C4-2B (cell line): ENCODE results near the gene PRIMA1.

Experiments used
- ZFX ChIP-seq: fragments of 450-650 bp; IDR thresholded peaks from 2 replicates; pipeline ENCODE4 v1.6.1; 2017
- TF ChIP-seq, protein P1 (sequence below): fragments of 450-650 bp; conservative IDR thresholded peaks from 2 replicates; pipeline ENCODE4 v1.5.1; 2017; ENCODE audit warnings: mild to moderate bottlenecking

DNA sequence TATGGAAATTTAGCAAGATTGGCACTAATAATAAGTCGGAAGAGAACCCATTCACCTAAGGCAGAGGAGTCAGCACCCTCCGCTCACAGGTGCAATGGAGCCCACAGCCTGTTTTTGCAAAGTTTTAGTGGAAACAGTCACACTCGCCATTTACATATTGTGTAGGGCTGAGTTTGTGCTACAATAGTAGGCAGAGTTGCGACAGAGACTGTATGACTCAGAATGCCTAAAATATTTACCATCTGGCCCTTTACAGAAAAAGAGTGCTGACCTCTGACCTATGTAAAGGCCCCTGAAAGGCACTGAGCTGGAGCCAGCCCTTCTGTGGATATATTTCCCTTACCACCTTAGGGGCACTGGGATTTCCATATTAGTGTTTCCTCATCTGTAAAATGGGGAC, 79.0 kb downstream of the PRIMA1 start:
- TF ChIP-seq, protein P1, sequence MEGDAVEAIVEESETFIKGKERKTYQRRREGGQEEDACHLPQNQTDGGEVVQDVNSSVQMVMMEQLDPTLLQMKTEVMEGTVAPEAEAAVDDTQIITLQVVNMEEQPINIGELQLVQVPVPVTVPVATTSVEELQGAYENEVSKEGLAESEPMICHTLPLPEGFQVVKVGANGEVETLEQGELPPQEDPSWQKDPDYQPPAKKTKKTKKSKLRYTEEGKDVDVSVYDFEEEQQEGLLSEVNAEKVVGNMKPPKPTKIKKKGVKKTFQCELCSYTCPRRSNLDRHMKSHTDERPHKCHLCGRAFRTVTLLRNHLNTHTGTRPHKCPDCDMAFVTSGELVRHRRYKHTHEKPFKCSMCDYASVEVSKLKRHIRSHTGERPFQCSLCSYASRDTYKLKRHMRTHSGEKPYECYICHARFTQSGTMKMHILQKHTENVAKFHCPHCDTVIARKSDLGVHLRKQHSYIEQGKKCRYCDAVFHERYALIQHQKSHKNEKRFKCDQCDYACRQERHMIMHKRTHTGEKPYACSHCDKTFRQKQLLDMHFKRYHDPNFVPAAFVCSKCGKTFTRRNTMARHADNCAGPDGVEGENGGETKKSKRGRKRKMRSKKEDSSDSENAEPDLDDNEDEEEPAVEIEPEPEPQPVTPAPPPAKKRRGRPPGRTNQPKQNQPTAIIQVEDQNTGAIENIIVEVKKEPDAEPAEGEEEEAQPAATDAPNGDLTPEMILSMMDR, result no peak
- TF ChIP-seq ZFX, result no peak
